Body of pancreas (tissue), 4 donors: ENCODE results near the gene TRAPPC5. TPM values are rescaled to one million over a fixed set of nuclear protein-coding genes. Genes with fewer than 3 reads are reported as not detected.

Source experiments
- ATAC-seq: fragments of 150-250 bp; one replicate; pipeline ENCODE4 v1.9.1; 2016
- DNase-seq, 4 donors: peaks; one replicate each; pipeline ENCODE4 v3.0.0-alpha.2; 2019
- H3K27ac ChIP-seq, 4 donors: fragments of 200-600 bp; sonication (generic); 1 replicate in 3 of 4; 2 replicates in 1 of 4; pipeline versions ENCODE4 v1.5.1 to v1.6.1; 2016 to 2019; ENCODE audit warnings: mild to moderate bottlenecking in 1 of 4, mixed read lengths in 1 of 4, moderate library complexity in 1 of 4
- H3K27me3 ChIP-seq, 2 donors: fragments of 200-600 bp; sonication (generic); one replicate each; pipeline ENCODE4 v1.6.0; 2016; ENCODE audit warnings: mild to moderate bottlenecking in 1 of 2
- H3K36me3 ChIP-seq, 2 donors: fragments of 200-600 bp; sonication (generic); replicated peaks in 1 of 2; 2 replicates each; pipeline ENCODE4 v1.5.1; 2016; ENCODE audit warnings: low read depth in 2 of 2; ENCODE audit not compliant: insufficient read depth in 1 of 2
- H3K4me1 ChIP-seq: fragments of 200-600 bp; sonication (generic); one replicate; pipeline ENCODE4 v1.6.0; 2016
- H3K4me3 ChIP-seq, 2 donors: fragments of 200-600 bp; sonication (generic); 1 replicate in 1 of 2; 2 replicates in 1 of 2; pipeline ENCODE4 v1.5.1; 2016 to 2019
- H3K9me3 ChIP-seq, 3 donors: fragments of 200-600 bp; sonication (generic); 1 replicate in 2 of 3; 2 replicates in 1 of 3; pipeline ENCODE4 v1.5.1; 2016
- CTCF ChIP-seq, 7 experiments: fragments of 450-650 bp in 4 of 7; fragments of 200-600 bp in 3 of 7; sonication (generic) in 3 of 7; IDR thresholded peaks; one replicate each; pipeline ENCODE4 v1.5.1; 2016 to 2019; ENCODE audit warnings: antibody characterized with exemption in 7 of 7
- POLR2A ChIP-seq, 3 donors: fragments of 450-650 bp; IDR thresholded peaks; one replicate each; pipeline ENCODE4 v1.6.1; 2016; ENCODE audit warnings: antibody characterized with exemption in 3 of 3, mild to moderate bottlenecking in 2 of 3
- WGBS, 2 donors: methylation state at CpG; one replicate each; pipeline ENCODE4 v1.1.5; 2017; 5-methylcytosine and 5-hydroxymethylcytosine counted together
- intact Hi-C: fragments of 100-400 bp; cut with DNase I; formaldehyde crosslinking; loops from one replicate; pipeline ENCODE4 v1.15.1; 2023
- total RNA-seq, 2 donors: library from RNA; depleted of rRNA; stranded (reverse); fragments of >200 nt; gene quantifications; one replicate each; pipeline ENCODE4 v1.1.0, GENCODE V29; 2016

The TRAPPC5 gene
- total RNA-seq, 2 donors from 2014 or later = 10.9 to 18.7 TPM

- no peak for ATAC-seq
- Histone ChIP-seq H3K27me3 (no peaks in the 10 kb centered on the region), H3K4me1 (peaks cover 11% of the 10 kb centered on the region), H3K9me3 (no peaks in the 10 kb centered on the region), H3K4me3 (no peak within 1 kb of the TSS), H3K27ac (peak within 1 kb of the TSS in 1 of 4 donors; percentile 9), H3K36me3 (no peaks in the 10 kb centered on the region)
- TF ChIP-seq POLR2A (IDR thresholded peaks at IDR 0.05) = no peak
- no peak for TF ChIP-seq CTCF (IDR thresholded peaks at IDR 0.05)
- DNase-seq = peak in 1 of 4 donors; percentile 31
- WGBS, 2 donors = 32% methylated on average over 7 to 10 of the region's 10 CpGs
- intact Hi-C loops = loop anchor here (5.0 kb wide), 1 partner anchor 110 kb away; no protein-coding TSS in a partner anchor
Measured at GRCh38 chr19:7676854-7677253, 3.8 kb upstream of the TRAPPC5 start, which contains the start of gene MCEMP1. Gene MCEMP1, plus strand, starts transcription at chr19:7677090. Its CDS starts 31 bp downstream, at chr19:7677121.

- no peak for ATAC-seq
- intact Hi-C loops = loop anchor here (5.0 kb wide), 1 partner anchor 110 kb away; no protein-coding TSS in a partner anchor
- no peak for DNase-seq
- peaks cover 0 to 2% of the 10 kb centered on the region in 2 donors for H3K36me3 ChIP-seq
- peaks cover 18% of the 10 kb centered on the region for H3K4me1 ChIP-seq
- H3K27me3 ChIP-seq = no peaks in the 10 kb centered on the region
- TF ChIP-seq POLR2A (IDR thresholded peaks at IDR 0.05) (no peak), CTCF (IDR thresholded peaks at IDR 0.05) (no peak)
- 38 to 42% methylated on average over 11 to 12 of the region's 12 CpGs for WGBS, 2 donors
- no peak overlapping the region for H3K4me3 ChIP-seq
- H3K9me3 ChIP-seq = no peaks in the 10 kb centered on the region
- no peak overlapping the region for H3K27ac ChIP-seq
Measured at GRCh38 chr19:7677669-7678311, 2.8 kb upstream of the TRAPPC5 start.

- Histone ChIP-seq H3K36me3 (peaks cover 0 to 2% of the 10 kb centered on the region in 2 donors), H3K9me3 (no peaks in the 10 kb centered on the region), H3K4me3 (no peak overlapping the region), H3K27ac (no peak overlapping the region), H3K4me1 (peaks cover 18% of the 10 kb centered on the region), H3K27me3 (no peaks in the 10 kb centered on the region)
- TF ChIP-seq POLR2A (IDR thresholded peaks at IDR 0.05) (no peak), CTCF (IDR thresholded peaks at IDR 0.05) (peak in 1 of 7 experiments; percentile 3)
- DNase-seq = peak in 2 of 4 donors; percentile 16 to 31
- ATAC-seq = no peak
- intact Hi-C loops = loop anchor here (5.0 kb wide), 1 partner anchor 112 kb away; no protein-coding TSS in a partner anchor
- WGBS, 2 donors = 26 to 30% methylated on average over 30 of the region's 30 CpGs
Measured at GRCh38 chr19:7678971-7679751, 1.5 kb upstream of the TRAPPC5 start.

GRCh38 chr19:7679771-7680605 lies 645 bp upstream of the TRAPPC5 start:
- H3K27ac ChIP-seq = no peak overlapping the region
- no peaks in the 10 kb centered on the region for H3K9me3 ChIP-seq
- H3K36me3 ChIP-seq = peaks cover 0 to 2% of the 10 kb centered on the region in 2 donors
- no peak for TF ChIP-seq POLR2A (IDR thresholded peaks at IDR 0.05)
- TF ChIP-seq CTCF (IDR thresholded peaks at IDR 0.05) = no peak
- H3K27me3 ChIP-seq = no peaks in the 10 kb centered on the region
- ATAC-seq (no peak), DNase-seq (no peak)
- H3K4me1 ChIP-seq = peaks cover 18% of the 10 kb centered on the region
- 26 to 28% methylated on average over 19 to 22 of the region's 22 CpGs for WGBS, 2 donors
- H3K4me3 ChIP-seq = no peak overlapping the region
- intact Hi-C loops = loop anchor here (5.0 to 10.0 kb wide), 2 partner anchors 113 to 125 kb away; no protein-coding TSS in a partner anchor
